ENCODE results near the gene CLEC2D.

The CLEC2D gene

DNA sequence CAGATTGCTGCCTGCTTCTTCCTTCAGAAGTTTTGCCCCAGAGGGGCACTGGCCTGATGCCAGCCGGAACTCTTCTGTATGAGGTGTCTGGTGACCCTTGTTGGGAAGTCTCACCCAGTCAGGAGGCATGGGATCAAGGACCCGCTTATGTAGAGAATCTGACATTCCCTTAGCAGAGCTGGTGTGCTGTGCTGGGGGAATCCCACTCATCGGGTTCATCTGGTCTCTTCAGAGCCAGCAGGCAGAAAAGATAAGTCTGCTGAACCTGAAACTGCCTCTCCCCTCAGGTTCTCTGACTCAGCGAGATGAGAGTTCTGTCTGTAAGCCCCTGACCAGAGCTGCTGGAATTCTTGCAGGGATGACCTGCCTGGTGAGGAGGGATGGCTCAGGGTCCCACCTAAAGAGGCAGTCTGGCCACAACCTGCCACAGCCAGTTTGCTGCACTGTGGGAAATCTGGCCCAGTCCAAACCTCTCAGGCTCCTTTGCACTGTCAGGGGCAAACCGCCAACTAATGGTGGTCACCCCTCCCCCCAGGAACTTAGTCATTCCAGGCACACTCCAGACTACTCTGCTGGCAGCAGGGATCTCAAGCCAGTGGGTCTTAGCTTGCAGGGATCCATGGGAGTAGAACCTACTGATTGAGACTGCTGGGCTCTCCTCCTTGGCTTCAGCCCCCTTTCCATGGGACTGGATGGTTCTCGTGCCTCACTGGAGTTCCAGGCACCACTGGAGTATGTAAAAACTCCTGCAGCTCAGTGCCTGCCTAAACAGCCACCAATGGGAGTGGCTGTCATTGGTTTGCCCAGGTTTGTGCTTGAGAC is 4.1 kb downstream of the CLEC2D start:
- TF ChIP-seq YY1 (IDR thresholded peaks at IDR 0.05; ENCODE audit: low read depth) (0 out of 2 replicates have a peak, but pooled peaks have one; percentile 29), RAD21 (IDR thresholded peaks at IDR 0.05; ENCODE audit: low read depth) (peak; percentile 2; the same call in 1 of the 2 replicates), TEAD4 (IDR thresholded peaks at IDR 0.05) (peak; percentile 35; the same call in 1 of the 2 replicates), EGR1 (IDR thresholded peaks at IDR 0.05) (no peak), FOXM1 (IDR thresholded peaks at IDR 0.05; ENCODE audit: borderline replicate concordance, low read depth) (no peak), TAF1 (IDR thresholded peaks at IDR 0.05; ENCODE audit: low read depth) (no peak), ZBTB7A (IDR thresholded peaks at IDR 0.05; ENCODE audit: low read depth) (0 out of 2 replicates have a peak, but pooled peaks have one; percentile 65), CEBPB (IDR thresholded peaks at IDR 0.05) (no peak), TCF12 (IDR thresholded peaks at IDR 0.05; ENCODE audit: low read depth) (no peak; the same call in 1 of the 2 replicates), NFIC (IDR thresholded peaks at IDR 0.05) (no peak; the same call in 1 of the 2 replicates), CREB1 (IDR thresholded peaks at IDR 0.05; ENCODE audit: low read depth) (no peak), EP300 (IDR thresholded peaks at IDR 0.05; ENCODE audit: borderline replicate concordance) (0 out of 2 replicates have a peak, but pooled peaks have one; percentile 20)
- TF ChIP-seq, protein P1, sequence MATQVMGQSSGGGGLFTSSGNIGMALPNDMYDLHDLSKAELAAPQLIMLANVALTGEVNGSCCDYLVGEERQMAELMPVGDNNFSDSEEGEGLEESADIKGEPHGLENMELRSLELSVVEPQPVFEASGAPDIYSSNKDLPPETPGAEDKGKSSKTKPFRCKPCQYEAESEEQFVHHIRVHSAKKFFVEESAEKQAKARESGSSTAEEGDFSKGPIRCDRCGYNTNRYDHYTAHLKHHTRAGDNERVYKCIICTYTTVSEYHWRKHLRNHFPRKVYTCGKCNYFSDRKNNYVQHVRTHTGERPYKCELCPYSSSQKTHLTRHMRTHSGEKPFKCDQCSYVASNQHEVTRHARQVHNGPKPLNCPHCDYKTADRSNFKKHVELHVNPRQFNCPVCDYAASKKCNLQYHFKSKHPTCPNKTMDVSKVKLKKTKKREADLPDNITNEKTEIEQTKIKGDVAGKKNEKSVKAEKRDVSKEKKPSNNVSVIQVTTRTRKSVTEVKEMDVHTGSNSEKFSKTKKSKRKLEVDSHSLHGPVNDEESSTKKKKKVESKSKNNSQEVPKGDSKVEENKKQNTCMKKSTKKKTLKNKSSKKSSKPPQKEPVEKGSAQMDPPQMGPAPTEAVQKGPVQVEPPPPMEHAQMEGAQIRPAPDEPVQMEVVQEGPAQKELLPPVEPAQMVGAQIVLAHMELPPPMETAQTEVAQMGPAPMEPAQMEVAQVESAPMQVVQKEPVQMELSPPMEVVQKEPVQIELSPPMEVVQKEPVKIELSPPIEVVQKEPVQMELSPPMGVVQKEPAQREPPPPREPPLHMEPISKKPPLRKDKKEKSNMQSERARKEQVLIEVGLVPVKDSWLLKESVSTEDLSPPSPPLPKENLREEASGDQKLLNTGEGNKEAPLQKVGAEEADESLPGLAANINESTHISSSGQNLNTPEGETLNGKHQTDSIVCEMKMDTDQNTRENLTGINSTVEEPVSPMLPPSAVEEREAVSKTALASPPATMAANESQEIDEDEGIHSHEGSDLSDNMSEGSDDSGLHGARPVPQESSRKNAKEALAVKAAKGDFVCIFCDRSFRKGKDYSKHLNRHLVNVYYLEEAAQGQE (IDR thresholded peaks at IDR 0.05; ENCODE audit: low read depth): no peak
- TF ChIP-seq, protein P2, sequence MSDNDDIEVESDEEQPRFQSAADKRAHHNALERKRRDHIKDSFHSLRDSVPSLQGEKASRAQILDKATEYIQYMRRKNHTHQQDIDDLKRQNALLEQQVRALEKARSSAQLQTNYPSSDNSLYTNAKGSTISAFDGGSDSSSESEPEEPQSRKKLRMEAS (IDR thresholded peaks at IDR 0.05): no peak
- TF ChIP-seq, protein P3, sequence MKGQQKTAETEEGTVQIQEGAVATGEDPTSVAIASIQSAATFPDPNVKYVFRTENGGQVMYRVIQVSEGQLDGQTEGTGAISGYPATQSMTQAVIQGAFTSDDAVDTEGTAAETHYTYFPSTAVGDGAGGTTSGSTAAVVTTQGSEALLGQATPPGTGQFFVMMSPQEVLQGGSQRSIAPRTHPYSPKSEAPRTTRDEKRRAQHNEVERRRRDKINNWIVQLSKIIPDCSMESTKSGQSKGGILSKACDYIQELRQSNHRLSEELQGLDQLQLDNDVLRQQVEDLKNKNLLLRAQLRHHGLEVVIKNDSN (IDR thresholded peaks at IDR 0.05): no peak

DNA sequence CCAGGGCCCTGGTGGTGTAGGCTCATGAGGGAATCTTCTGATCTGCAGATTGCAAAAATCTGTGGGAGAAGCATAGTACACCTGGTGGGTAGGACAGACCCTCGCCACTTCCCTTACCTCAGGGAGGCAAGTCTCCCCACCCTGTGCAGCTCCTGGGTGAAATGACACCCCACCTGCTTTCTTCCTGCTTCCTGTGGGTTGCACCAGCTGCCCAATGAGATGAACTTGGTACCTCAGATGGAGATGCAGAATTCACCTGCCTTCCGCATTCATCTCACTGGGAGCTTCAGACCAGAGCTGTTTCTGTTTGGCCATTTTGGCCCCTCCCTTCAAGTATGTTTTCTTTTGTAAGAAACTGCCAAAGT is 4.7 kb downstream of the CLEC2D start:
- TF ChIP-seq EP300 (IDR thresholded peaks at IDR 0.05; ENCODE audit: borderline replicate concordance) (no peak), FOXM1 (IDR thresholded peaks at IDR 0.05; ENCODE audit: borderline replicate concordance, low read depth) (no peak), ZBTB7A (IDR thresholded peaks at IDR 0.05; ENCODE audit: low read depth) (no peak), TCF12 (IDR thresholded peaks at IDR 0.05; ENCODE audit: low read depth) (no peak), NFIC (IDR thresholded peaks at IDR 0.05) (no peak), YY1 (IDR thresholded peaks at IDR 0.05; ENCODE audit: low read depth) (no peak), CEBPB (IDR thresholded peaks at IDR 0.05) (no peak), CREB1 (IDR thresholded peaks at IDR 0.05; ENCODE audit: low read depth) (no peak), TEAD4 (IDR thresholded peaks at IDR 0.05) (no peak), EGR1 (IDR thresholded peaks at IDR 0.05) (no peak), TAF1 (IDR thresholded peaks at IDR 0.05; ENCODE audit: low read depth) (no peak), RAD21 (IDR thresholded peaks at IDR 0.05; ENCODE audit: low read depth) (no peak)
- TF ChIP-seq, protein P2 (IDR thresholded peaks at IDR 0.05): no peak
- TF ChIP-seq, protein P3 (IDR thresholded peaks at IDR 0.05): no peak
- TF ChIP-seq, protein P1 (IDR thresholded peaks at IDR 0.05; ENCODE audit: low read depth): no peak

DNA sequence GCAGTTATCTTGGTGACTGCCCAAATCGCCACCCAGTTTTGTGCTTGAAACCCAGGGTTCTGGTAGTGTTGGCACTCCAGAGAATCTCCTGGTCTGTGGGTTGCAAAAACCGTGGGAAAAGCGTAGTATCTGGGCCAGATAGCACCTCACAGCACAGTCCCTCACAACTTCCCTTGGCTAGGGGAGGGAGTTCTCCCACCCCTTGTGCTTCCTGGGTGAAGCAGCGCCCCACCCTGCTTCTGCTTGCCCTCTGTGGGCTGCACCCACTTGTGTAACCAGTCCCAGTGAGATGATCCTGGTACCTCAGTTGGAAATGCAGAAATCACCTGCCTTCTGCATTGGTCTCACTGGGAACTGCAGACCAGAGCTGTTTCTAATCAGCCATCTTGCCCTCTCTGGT is 16.4 kb downstream of the CLEC2D start:
- TF ChIP-seq, protein P1 (IDR thresholded peaks at IDR 0.05; ENCODE audit: low read depth): no peak
- no peak for TF ChIP-seq TAF1 (IDR thresholded peaks at IDR 0.05; ENCODE audit: low read depth)
- no peak for TF ChIP-seq FOXM1 (IDR thresholded peaks at IDR 0.05; ENCODE audit: borderline replicate concordance, low read depth)
- no peak for TF ChIP-seq CEBPB (IDR thresholded peaks at IDR 0.05)
- TF ChIP-seq CREB1 (IDR thresholded peaks at IDR 0.05; ENCODE audit: low read depth): no peak
- TF ChIP-seq EGR1 (IDR thresholded peaks at IDR 0.05): no peak
- TF ChIP-seq, protein P2 (IDR thresholded peaks at IDR 0.05): no peak
- TF ChIP-seq ZBTB7A (IDR thresholded peaks at IDR 0.05; ENCODE audit: low read depth): no peak
- TF ChIP-seq TCF12 (IDR thresholded peaks at IDR 0.05; ENCODE audit: low read depth): no peak
- TF ChIP-seq YY1 (IDR thresholded peaks at IDR 0.05; ENCODE audit: low read depth): no peak
- no peak for TF ChIP-seq EP300 (IDR thresholded peaks at IDR 0.05; ENCODE audit: borderline replicate concordance)
- TF ChIP-seq, protein P3 (IDR thresholded peaks at IDR 0.05): no peak
- no peak for TF ChIP-seq TEAD4 (IDR thresholded peaks at IDR 0.05)
- no peak for TF ChIP-seq RAD21 (IDR thresholded peaks at IDR 0.05; ENCODE audit: low read depth)
